Measurements from ENCODE around the gene HOXD3. TPM values are rescaled to one million over a fixed set of nuclear protein-coding genes. Genes with fewer than 3 reads are reported as not detected.
A peak's percentile ranks its signal among the peaks of the same experiment; 100 is the strongest.

Gene HOXD3
- total RNA-seq, 1 donor from 2014 or later = 1.7 TPM

GRCh38 chr2:176184749-176185148 lies 27.6 kb downstream of the HOXD3 start:
- H3K27ac ChIP-seq = no peak overlapping the region
- DNase-seq (no peak), ATAC-seq (no peak)
- TF ChIP-seq, protein P1, sequence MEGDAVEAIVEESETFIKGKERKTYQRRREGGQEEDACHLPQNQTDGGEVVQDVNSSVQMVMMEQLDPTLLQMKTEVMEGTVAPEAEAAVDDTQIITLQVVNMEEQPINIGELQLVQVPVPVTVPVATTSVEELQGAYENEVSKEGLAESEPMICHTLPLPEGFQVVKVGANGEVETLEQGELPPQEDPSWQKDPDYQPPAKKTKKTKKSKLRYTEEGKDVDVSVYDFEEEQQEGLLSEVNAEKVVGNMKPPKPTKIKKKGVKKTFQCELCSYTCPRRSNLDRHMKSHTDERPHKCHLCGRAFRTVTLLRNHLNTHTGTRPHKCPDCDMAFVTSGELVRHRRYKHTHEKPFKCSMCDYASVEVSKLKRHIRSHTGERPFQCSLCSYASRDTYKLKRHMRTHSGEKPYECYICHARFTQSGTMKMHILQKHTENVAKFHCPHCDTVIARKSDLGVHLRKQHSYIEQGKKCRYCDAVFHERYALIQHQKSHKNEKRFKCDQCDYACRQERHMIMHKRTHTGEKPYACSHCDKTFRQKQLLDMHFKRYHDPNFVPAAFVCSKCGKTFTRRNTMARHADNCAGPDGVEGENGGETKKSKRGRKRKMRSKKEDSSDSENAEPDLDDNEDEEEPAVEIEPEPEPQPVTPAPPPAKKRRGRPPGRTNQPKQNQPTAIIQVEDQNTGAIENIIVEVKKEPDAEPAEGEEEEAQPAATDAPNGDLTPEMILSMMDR (IDR thresholded peaks at IDR 0.05) = no peak
- H3K27me3 ChIP-seq = peaks cover 68% of the 10 kb centered on the region
- no peaks in the 10 kb centered on the region for H3K9me3 ChIP-seq
- intact Hi-C loops (cut with DNase I) = no loop called here
- no peaks in the 10 kb centered on the region for H3K36me3 ChIP-seq
- H3K4me1 ChIP-seq = peaks cover 11% of the 10 kb centered on the region
- no peak overlapping the region for H3K4me3 ChIP-seq

GRCh38 chr2:176186024-176186423 lies 28.9 kb downstream of the HOXD3 start:
- TF ChIP-seq, protein P1 (IDR thresholded peaks at IDR 0.05) = no peak
- no peak overlapping the region for H3K27ac ChIP-seq
- ATAC-seq (no peak), DNase-seq (no peak)
- H3K36me3 ChIP-seq = no peaks in the 10 kb centered on the region
- no peak overlapping the region for H3K4me3 ChIP-seq
- H3K9me3 ChIP-seq = no peaks in the 10 kb centered on the region
- H3K27me3 ChIP-seq = peaks cover 69% of the 10 kb centered on the region
- H3K4me1 ChIP-seq = peaks cover 13% of the 10 kb centered on the region
- intact Hi-C loops (cut with DNase I) = no loop called here

DNA sequence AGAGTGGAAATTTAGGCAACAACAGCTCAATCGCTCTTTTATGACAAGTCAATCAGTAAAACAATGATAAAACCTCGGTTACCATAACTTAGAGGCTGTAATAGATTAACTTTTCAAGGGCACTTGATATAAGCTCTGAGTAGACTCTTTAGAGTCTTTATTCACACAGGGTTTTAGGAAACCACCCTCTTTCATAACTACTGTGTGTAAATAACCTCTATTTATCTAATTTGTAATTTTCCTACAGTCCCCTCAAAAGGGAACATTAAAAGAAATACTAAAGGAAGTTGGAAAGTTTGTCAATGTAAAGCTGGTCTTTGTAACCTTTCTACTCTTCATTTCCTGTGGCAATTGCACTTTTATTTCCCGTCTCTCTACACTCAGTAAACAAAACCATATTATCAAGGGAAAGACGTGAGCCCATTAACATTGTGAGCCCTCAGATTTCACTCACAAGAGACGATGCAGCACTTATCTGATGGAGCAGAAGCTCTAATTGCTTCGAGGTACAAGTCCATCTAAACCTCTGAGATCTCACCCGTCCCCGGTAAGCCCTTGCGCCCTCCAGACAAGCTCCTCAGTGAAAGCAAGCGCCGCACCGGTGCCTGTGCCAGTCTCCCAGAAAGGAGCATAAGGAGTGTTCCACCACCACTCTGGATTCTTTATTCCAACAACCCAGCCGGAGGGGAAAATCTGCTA lies 30.2 kb downstream of the HOXD3 start:
- TF ChIP-seq, protein P1 (IDR thresholded peaks at IDR 0.05) = no peak
- H3K4me3 ChIP-seq = peak overlapping the region; percentile 58
- intact Hi-C loops (cut with DNase I) = no loop called here
- ATAC-seq = peak; percentile 14
- H3K27ac ChIP-seq = peak overlapping the region; percentile 74
- no peaks in the 10 kb centered on the region for H3K36me3 ChIP-seq
- DNase-seq = no peak
- peaks cover 72% of the 10 kb centered on the region for H3K27me3 ChIP-seq
- H3K4me1 ChIP-seq = peaks cover 13% of the 10 kb centered on the region
- H3K9me3 ChIP-seq = no peaks in the 10 kb centered on the region

GRCh38 chr2:176187899-176188773 lies 31.0 kb downstream of the HOXD3 start, which contains the start of gene HOXD1:
Gene HOXD1, plus strand, starts transcription at chr2:176188668. Its CDS starts 134 bp downstream, at chr2:176188802.
- peak; percentile 90 for DNase-seq

More at GRCh38 chr2:176187899-176188773, 31.0 kb downstream of the HOXD3 start, which contains the start of gene HOXD1:
- Histone ChIP-seq H3K4me1 (peaks cover 13% of the 10 kb centered on the region), H3K36me3 (no peaks in the 10 kb centered on the region), H3K9me3 (no peaks in the 10 kb centered on the region), H3K4me3 (peak within 1 kb of the TSS; percentile 58), H3K27ac (peak within 1 kb of the TSS; percentile 74), H3K27me3 (peaks cover 73% of the 10 kb centered on the region)
- ATAC-seq = peak; percentile 92
- intact Hi-C loops (cut with DNase I) = no loop called here
- TF ChIP-seq, protein P1 (IDR thresholded peaks at IDR 0.05) = no peak
